GM12873 (cell line): ENCODE results near the gene LCN12.

Experiments used
- CTCF ChIP-seq: IDR thresholded peaks from 2 replicates; pipeline ENCODE4 v1.5.1; 2012; ENCODE audit warnings: low read depth, mild to moderate bottlenecking, moderate library complexity, low read length, control low read depth; ENCODE audit not compliant: insufficient read depth; ENCODE audit errors: missing control alignments

Gene LCN12

GRCh38 chr9:136980669-136981478 is 28.8 kb downstream of the LCN12 start:
- no peak for TF ChIP-seq CTCF

GRCh38 chr9:136981588-136982231 is 29.6 kb downstream of the LCN12 start:
- no peak for TF ChIP-seq CTCF

- no peak for TF ChIP-seq CTCF
Observed at GRCh38 chr9:136982232-136983051, 30.4 kb downstream of the LCN12 start, which contains the start of gene LCNL1. TSS of gene LCNL1 (plus strand) at chr9:136982993. CDS start at chr9:136983587, 594 bp downstream.

GRCh38 chr9:136983167-136983566 is 31.1 kb downstream of the LCN12 start:
- TF ChIP-seq CTCF: no peak

- no peak for TF ChIP-seq CTCF
Observed at GRCh38 chr9:136983656-136984314, 31.7 kb downstream of the LCN12 start.

- TF ChIP-seq CTCF: no peak
Observed at GRCh38 chr9:136984464-136985026, 32.5 kb downstream of the LCN12 start.
